Fibroblast of villous mesenchyme (primary cell): Measurements from ENCODE around the gene ZNF664. TPM values are rescaled to one million over a fixed set of nuclear protein-coding genes. Genes with fewer than 3 reads are reported as not detected.

Experiments
- DNase-seq: peaks from one replicate; pipeline ENCODE4 v3.0.0-alpha.2; 2010; ENCODE audit warnings: low read depth
- H3K4me3 ChIP-seq: 2 replicates; pipeline ENCODE4 v1.5.1; 2011; ENCODE audit warnings: low read depth, mild to moderate bottlenecking, low read length
- total RNA-seq: library from RNA; depleted of rRNA; stranded (reverse); fragments of >200 nt; gene quantifications from 2 replicates; pipeline ENCODE4 v1.2.3, GENCODE V29; 2012
- TF ChIP-seq, protein P1 (sequence below): IDR thresholded peaks from 2 replicates; pipeline ENCODE4 v1.5.1; 2012; ENCODE audit warnings: low read depth, mild to moderate bottlenecking, low read length; ENCODE audit not compliant: insufficient read depth

ZNF664 gene
- total RNA-seq, 1 donor, result 46.2 TPM

DNA sequence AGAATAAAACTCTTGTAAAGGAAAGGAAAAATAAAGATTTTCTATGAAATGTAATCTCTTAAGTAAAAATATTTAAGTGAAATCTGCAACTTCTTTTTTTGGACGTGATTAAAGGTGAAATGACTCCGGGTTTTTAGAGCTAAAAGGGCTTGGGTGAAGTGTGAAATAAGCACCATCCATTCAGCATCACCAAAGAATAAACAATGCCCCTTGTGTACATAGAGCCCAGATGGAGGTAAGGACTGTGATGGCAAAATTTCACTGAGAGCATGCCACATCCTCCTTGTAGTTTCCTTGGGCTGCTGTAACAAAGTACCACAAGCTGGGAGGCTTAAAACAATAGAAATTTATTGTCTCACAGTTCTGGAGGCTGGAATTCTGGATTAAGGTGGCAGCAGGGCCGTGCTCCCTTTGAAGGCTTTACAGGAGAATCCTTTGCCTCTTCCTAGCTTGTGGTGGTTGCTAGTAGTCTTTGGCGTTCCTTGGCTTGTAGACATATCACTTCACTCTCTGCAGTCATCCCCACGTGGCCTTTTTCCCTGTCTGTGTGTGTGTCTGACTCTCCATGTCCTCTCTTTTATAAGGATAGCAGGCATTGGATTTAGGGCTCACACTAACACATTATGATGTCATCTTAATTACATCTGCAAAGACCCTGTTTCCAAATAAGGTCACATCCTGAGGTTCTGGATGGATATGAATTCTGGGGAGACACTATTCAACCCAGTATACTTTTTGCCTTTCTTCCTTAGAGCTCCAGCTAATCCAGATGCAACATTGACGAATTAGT lies 24.2 kb downstream of the ZNF664 start:
- TF ChIP-seq, protein P1, sequence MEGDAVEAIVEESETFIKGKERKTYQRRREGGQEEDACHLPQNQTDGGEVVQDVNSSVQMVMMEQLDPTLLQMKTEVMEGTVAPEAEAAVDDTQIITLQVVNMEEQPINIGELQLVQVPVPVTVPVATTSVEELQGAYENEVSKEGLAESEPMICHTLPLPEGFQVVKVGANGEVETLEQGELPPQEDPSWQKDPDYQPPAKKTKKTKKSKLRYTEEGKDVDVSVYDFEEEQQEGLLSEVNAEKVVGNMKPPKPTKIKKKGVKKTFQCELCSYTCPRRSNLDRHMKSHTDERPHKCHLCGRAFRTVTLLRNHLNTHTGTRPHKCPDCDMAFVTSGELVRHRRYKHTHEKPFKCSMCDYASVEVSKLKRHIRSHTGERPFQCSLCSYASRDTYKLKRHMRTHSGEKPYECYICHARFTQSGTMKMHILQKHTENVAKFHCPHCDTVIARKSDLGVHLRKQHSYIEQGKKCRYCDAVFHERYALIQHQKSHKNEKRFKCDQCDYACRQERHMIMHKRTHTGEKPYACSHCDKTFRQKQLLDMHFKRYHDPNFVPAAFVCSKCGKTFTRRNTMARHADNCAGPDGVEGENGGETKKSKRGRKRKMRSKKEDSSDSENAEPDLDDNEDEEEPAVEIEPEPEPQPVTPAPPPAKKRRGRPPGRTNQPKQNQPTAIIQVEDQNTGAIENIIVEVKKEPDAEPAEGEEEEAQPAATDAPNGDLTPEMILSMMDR, result no peak
- peak; percentile 42 for DNase-seq
- no peak overlapping the region for H3K4me3 ChIP-seq

- no peak for DNase-seq
- TF ChIP-seq, protein P1, result no peak
- H3K4me3 ChIP-seq, result no peak overlapping the region
Measured at GRCh38 chr12:123997908-123998307, 24.9 kb downstream of the ZNF664 start.

GRCh38 chr12:123998344-123998990 lies 25.5 kb downstream of the ZNF664 start:
- TF ChIP-seq, protein P1, result no peak
- DNase-seq, result peak; percentile 97
- H3K4me3 ChIP-seq, result peak overlapping the region; percentile 16

GRCh38 chr12:123998991-123999359 lies 26.0 kb downstream of the ZNF664 start:
- no peak overlapping the region for H3K4me3 ChIP-seq
- DNase-seq, result no peak
- TF ChIP-seq, protein P1, result no peak

GRCh38 chr12:124000111-124000510 lies 27.1 kb downstream of the ZNF664 start:
- no peak for DNase-seq
- TF ChIP-seq, protein P1, result no peak
- H3K4me3 ChIP-seq, result no peak overlapping the region

DNA sequence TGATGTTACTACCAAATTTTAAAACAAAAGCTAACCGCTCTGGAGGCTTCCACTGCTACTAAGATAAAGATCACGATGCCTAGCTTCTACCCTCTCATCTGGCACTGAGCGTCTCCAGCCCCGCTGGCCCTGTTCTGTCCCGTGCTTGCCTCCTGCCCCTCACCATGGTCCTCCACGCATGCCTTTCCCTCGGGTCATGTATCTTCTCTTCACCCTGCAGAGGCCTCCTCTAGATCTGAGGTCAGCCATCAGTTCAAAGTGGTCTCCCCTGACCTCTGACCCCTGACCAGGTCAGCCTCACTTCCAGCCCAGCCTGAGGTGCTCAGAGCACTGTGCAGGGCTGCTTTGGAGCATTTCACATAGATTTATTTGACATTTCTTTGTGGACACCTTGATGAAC lies 28.3 kb downstream of the ZNF664 start:
- TF ChIP-seq, protein P1, result no peak

More for the DNA sequence above, 28.3 kb downstream of the ZNF664 start:
- no peak overlapping the region for H3K4me3 ChIP-seq
- no peak for DNase-seq
